Endodermal cell (in vitro differentiated cells): ENCODE data around the gene ELANE. TPM values are rescaled to one million over a fixed set of nuclear protein-coding genes. Genes with fewer than 3 reads are reported as not detected.

Source experiments
- DNase-seq: peaks from one replicate; pipeline ENCODE4 v3.0.0-alpha.2; 2017
- H3K27ac ChIP-seq: 2 replicates; pipeline ENCODE4 v1.5.1; 2013; ENCODE audit warnings: mild to moderate bottlenecking, low read depth, low read length, moderate library complexity
- H3K27me3 ChIP-seq: 2 replicates; pipeline ENCODE4 v1.6.1; 2013; ENCODE audit warnings: mild to moderate bottlenecking, low read length, moderate library complexity; ENCODE audit not compliant: insufficient read depth, control insufficient read depth, poor library complexity, severe bottlenecking
- H3K36me3 ChIP-seq: 2 replicates; pipeline ENCODE4 v1.7.0; 2013; ENCODE audit warnings: mild to moderate bottlenecking, low read length, moderate library complexity; ENCODE audit not compliant: control insufficient read depth, insufficient read depth
- H3K4me1 ChIP-seq: one replicate; pipeline ENCODE4 v1.7.0; 2013; ENCODE audit warnings: low read length; ENCODE audit not compliant: control insufficient read depth, insufficient read depth
- H3K4me3 ChIP-seq: 2 replicates; pipeline ENCODE4 v1.5.1; 2013; ENCODE audit warnings: mild to moderate bottlenecking, low read length, moderate library complexity
- H3K9ac ChIP-seq: 2 replicates; pipeline ENCODE4 v1.6.1; 2013; ENCODE audit warnings: mild to moderate bottlenecking, low read length, moderate library complexity; ENCODE audit not compliant: poor library complexity, severe bottlenecking; ENCODE audit errors: extremely low read depth
- H3K9me3 ChIP-seq: 2 replicates; pipeline ENCODE4 v1.6.1; 2013; ENCODE audit warnings: mild to moderate bottlenecking, low read length, moderate library complexity; ENCODE audit not compliant: control insufficient read depth
- H3K27ac Mint-ChIP-seq: 2 replicates; pipeline ENCODE4 v1.8.0; 2020; ENCODE audit warnings: mixed read lengths
- H3K27me3 Mint-ChIP-seq: 2 replicates; pipeline ENCODE4 v1.8.0; 2021; ENCODE audit warnings: mild to moderate bottlenecking, mixed read lengths; ENCODE audit not compliant: insufficient read depth
- H3K36me3 Mint-ChIP-seq: 2 replicates; pipeline ENCODE4 v1.8.0; 2020; ENCODE audit warnings: low read depth, mixed read lengths
- H3K4me1 Mint-ChIP-seq: 2 replicates; pipeline ENCODE4 v1.8.0; 2020; ENCODE audit warnings: mixed read lengths
- H3K4me3 Mint-ChIP-seq: 2 replicates; pipeline ENCODE4 v1.8.0; 2020; ENCODE audit warnings: mild to moderate bottlenecking, moderate library complexity, mixed read lengths
- H3K9me3 Mint-ChIP-seq: 2 replicates; pipeline ENCODE4 v1.8.0; 2020; ENCODE audit warnings: mild to moderate bottlenecking, mixed read lengths
- CTCF ChIP-seq: fragments of 200-600 bp; sonication (generic); conservative IDR thresholded peaks from 2 replicates; pipeline ENCODE4 v1.5.0; 2021; ENCODE audit warnings: antibody characterized with exemption, mild to moderate bottlenecking
- WGBS, 2 experiments: methylation state at CpG; one replicate each; pipeline versions ENCODE4 v1.1.5 to v1.1.7; 2013; ENCODE audit warnings: missing lambda C conversion rate in 2 of 2, mixed read lengths in 1 of 2; ENCODE audit not compliant: insufficient coverage in 1 of 2, insufficient read length in 1 of 2; 5-methylcytosine and 5-hydroxymethylcytosine counted together
- total RNA-seq, 2 donors: library from RNA; stranded (reverse); fragmentation: NEBNext Ultra II Directional in 1 of 2; extraction: Animal tissue kit (Norgen Biotek cat#: 25700) in 1 of 2; gene quantifications; 2 replicates in 1 of 2; 3 replicates in 1 of 2; pipeline ENCODE4 v1.2.1, GENCODE V29; 2021

ELANE gene
- total RNA-seq, 2 donors from 2014 or later: not detected

DNA sequence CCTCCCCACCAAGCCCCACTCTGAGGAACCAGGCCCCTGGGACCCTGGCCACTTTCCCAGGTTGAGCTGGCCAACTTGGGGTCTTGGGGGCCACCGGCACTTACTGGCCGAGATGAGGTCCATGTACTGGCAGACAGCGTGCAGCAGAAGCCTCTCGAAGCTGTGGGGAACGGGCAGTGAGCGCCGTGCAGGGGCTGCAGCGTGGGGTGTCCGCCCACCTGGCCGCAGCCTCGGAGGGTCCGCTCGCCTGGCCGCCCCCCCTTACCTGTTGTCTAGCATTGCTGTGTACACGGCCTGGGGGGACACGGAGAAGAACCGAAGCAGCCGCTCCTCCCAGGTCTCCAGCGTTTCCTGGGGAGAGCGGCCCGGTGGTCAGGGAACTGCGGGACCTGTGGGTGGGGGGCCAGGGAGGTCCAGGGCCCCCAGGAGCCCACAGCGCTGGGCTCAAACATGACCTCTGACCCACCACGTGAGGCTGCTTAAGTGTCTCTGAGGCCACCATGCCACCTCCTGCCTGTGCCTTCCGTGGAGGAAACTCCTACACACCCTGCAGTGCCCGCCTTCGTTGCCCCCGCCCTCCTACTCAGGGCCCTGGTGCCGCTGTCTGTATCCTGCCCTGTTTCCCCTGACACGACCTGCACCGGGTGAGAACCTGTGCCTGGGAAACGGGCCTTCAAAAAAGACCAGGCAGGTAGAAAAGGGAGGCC lies 47.4 kb downstream of the ELANE start:
- Histone ChIP-seq H3K36me3 (peaks cover 20% of the 10 kb centered on the region), H3K4me1 (no peaks in the 10 kb centered on the region), H3K9me3 (no peaks in the 10 kb centered on the region), H3K9ac (no peak overlapping the region), H3K27me3 (no peaks in the 10 kb centered on the region), H3K27ac (peak overlapping the region; percentile 63), H3K4me3 (no peak overlapping the region)
- no peak overlapping the region for H3K4me3 Mint-ChIP-seq
- peaks cover 29% of the 10 kb centered on the region for H3K36me3 Mint-ChIP-seq
- 91 to 92% methylated on average over 18 to 32 of the region's 32 CpGs for WGBS, 2 experiments
- no peak for DNase-seq
- H3K27ac Mint-ChIP-seq: no peak overlapping the region
- no peaks in the 10 kb centered on the region for H3K27me3 Mint-ChIP-seq
- no peak for TF ChIP-seq CTCF
- H3K4me1 Mint-ChIP-seq: peaks cover 5% of the 10 kb centered on the region
- no peaks in the 10 kb centered on the region for H3K9me3 Mint-ChIP-seq

DNA sequence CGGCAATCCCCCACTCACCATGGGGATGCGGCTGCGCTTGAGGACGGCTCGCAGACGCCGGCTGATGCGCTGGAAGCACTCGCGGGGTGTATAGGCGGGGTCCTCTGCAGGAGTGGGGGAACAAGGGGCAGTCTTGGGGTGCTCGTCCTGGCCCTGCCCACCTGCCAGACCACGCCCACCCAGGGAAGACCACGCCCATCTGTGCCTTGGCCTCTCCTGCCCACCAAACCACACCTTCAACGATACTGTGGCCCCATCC lies 47.9 kb downstream of the ELANE start:
- Histone ChIP-seq H3K27ac (no peak overlapping the region), H3K36me3 (peaks cover 20% of the 10 kb centered on the region), H3K9ac (no peak overlapping the region), H3K9me3 (no peaks in the 10 kb centered on the region), H3K27me3 (no peaks in the 10 kb centered on the region), H3K4me1 (no peaks in the 10 kb centered on the region), H3K4me3 (no peak overlapping the region)
- H3K4me3 Mint-ChIP-seq: no peak overlapping the region
- DNase-seq: no peak
- H3K27ac Mint-ChIP-seq: no peak overlapping the region
- no peaks in the 10 kb centered on the region for H3K9me3 Mint-ChIP-seq
- H3K4me1 Mint-ChIP-seq: peaks cover 5% of the 10 kb centered on the region
- H3K36me3 Mint-ChIP-seq: peaks cover 30% of the 10 kb centered on the region
- TF ChIP-seq CTCF: no peak
- 80 to 89% methylated on average over 2 to 15 of the region's 15 CpGs for WGBS, 2 experiments
- no peaks in the 10 kb centered on the region for H3K27me3 Mint-ChIP-seq

GRCh38 chr19:900302-901111 lies 48.4 kb downstream of the ELANE start:
- Histone ChIP-seq H3K27me3 (no peaks in the 10 kb centered on the region), H3K9me3 (no peaks in the 10 kb centered on the region), H3K9ac (no peak overlapping the region), H3K4me3 (no peak overlapping the region), H3K4me1 (no peaks in the 10 kb centered on the region), H3K36me3 (peaks cover 20% of the 10 kb centered on the region), H3K27ac (no peak overlapping the region)
- peaks cover 30% of the 10 kb centered on the region for H3K36me3 Mint-ChIP-seq
- peak; percentile 89 for DNase-seq
- H3K4me1 Mint-ChIP-seq: peaks cover 3% of the 10 kb centered on the region
- WGBS, 2 experiments: 95 to 98% methylated on average over 17 to 23 of the region's 30 CpGs
- no peak overlapping the region for H3K4me3 Mint-ChIP-seq
- no peaks in the 10 kb centered on the region for H3K27me3 Mint-ChIP-seq
- TF ChIP-seq CTCF: no peak
- H3K9me3 Mint-ChIP-seq: no peaks in the 10 kb centered on the region
- no peak overlapping the region for H3K27ac Mint-ChIP-seq
